ENCODE measurements around the gene NPIPA3.
"Not testable (repeated sequence)": the region's sequence is repeated elsewhere in the genome, so short reads cannot be mapped to it uniquely, and the experiment has no call there.

Gene NPIPA3

DNA sequence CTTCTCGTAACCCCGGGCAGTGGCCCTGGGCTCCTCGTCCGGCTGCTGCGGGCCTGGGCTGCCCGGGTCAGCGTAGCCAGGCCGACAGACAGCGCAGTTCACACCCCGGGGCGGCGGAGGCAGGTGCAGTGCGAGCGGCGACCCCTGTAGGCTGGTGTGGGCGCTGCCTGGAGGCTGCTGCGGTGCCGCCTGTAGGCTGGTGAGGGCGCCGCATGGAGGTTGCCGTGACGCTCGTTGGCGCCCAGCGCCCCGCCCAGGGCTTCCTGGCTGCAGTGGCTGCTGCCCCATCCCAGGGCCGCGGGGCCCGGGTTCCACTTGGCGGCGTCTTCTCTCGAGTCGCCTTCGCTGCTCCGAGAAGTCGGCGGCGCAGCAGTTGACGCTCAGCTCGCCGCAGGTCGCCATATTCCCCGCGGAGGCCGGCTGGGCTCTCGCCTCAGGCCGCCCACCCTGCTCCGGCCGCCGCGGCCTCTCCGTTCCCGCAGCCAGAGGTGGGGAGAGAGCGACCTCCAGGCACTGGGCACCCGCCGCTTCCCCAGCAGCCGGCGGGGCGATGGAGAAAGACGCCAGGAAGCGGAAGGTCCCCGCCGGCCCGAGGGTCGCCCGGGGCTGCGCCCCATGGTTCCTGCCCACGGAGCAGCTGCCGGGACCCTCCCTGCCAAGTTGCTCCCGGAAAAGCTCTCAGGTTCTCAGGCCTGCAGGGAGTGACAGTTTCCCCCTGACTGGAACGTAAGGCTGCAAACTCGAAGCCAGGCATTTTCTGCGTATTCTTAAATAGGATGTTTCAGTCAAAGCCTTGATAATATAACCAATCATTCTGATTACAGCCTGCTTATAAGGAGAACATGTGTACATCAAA, at the start of gene NPIPA3:
Gene NPIPA3, plus strand, starts transcription at position 256 of the 856 bp plus-strand sequence. CDS start 5,533 bp downstream, outside the sequence.
- not testable (repeated sequence) for DNase-seq

DNA sequence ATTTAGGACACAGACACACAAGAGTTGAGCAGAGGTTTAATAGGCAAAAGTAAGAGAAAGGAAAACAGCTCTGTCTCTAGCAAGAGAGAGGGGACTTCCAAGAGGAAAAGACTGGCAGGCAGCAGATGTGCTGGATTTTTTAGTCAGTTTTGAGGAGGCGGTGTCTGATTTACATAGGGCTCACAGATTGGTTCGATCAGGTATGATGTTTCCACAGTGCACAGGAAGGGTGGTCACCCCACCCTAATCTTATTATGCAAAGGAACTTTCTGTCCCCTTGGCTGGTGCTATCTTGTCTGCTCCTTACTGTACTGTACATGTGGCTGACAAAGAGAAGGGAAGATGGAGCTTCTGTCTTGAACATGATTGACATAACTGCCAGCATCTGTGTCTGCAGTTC, 45.1 kb upstream of the NPIPA3 start:
- DNase-seq: no peak

DNA sequence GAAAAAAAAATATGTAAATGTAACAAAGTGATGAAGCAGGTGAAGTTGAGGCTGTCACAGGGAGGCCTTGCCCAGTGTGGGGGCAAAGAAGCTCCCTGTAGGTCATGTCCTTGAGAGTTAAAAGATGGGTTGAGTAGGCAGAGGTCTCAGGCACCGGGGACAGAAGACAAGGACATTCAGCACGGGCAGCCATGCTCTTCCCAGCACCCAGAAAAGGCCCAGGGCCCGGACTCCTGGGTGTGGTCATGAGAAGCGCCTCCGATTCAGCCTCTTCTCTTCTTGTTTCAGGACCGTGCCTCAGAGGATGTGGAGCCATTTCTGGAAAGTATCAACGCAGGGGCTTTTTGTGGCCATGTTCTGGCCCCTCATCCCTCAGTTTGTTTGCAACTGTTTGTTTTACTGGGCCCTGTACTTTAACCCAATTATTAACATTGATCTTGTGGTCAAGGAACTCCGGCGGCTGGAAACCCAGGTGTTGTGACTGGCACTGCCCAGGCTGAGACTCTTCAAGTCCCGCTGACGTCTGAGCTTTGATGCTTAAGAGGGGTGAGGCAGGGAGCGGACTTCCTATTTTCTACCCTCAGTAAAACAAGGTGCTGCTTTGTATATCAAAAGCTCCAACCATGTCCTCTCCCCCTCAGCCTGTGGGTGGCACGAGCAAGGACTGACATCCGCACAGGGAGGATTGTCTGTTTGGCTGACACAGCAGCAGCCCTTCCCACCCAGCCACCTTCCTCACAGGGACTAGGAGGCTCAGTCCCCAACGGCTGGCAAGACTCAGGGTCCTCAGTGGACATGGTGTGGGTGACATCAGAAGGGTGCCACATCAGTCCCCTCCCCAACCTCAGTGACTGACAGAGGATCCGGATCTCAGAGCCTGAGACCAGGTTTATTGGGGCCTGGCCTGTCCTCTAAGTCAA, 35.6 kb upstream of the NPIPA3 start:
- no peak for DNase-seq

DNA sequence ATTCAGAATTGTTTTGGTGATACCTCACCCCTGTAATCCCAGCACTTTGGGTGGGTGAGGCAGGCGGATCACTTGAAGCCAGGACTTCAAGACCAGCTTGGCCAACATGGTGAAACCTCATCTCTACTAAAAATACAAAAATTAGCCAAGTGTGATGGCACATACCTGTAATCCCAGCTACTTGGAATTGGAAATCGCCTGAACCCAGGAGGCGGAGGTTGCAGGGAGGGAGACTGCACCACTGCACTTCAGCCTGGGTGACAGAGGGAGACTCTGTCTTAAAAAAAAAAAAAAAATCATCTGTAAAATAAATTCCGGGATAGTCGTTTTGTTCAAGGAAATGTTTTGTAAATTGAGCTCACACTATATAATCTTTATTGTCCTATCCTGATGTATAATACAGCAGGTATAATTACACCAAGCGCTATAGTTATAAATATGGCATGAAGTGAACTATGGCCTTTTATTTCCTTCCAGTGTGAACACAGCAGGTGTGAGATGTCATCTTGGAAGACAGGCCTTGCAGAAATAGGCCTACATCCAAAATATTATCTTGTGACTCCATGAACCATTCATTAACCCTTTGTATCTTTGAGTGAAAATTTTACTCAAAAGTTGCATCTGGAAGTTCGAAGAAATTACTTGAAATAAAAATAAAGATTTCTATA, 34.5 kb upstream of the NPIPA3 start:
- DNase-seq: no peak

DNA sequence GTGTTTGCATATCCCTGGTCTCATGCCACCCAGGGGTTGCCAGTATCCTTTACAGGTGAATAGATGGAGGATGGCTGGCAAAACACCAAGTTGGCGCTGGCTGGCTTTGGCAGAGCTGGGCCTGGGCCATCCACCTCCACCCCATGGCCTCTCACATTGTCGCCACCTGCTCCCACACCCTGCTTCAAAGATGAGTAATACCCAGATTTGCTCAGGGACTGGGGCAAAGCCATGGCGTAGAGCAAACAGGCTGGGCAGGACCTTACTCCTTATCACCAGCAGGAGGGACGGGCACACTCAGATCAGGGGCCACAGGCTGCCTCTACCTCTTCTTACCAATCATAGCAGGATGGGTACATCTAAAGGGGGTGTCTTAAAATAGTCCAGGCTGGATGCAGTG, 33.4 kb upstream of the NPIPA3 start:
- DNase-seq: no peak

DNA sequence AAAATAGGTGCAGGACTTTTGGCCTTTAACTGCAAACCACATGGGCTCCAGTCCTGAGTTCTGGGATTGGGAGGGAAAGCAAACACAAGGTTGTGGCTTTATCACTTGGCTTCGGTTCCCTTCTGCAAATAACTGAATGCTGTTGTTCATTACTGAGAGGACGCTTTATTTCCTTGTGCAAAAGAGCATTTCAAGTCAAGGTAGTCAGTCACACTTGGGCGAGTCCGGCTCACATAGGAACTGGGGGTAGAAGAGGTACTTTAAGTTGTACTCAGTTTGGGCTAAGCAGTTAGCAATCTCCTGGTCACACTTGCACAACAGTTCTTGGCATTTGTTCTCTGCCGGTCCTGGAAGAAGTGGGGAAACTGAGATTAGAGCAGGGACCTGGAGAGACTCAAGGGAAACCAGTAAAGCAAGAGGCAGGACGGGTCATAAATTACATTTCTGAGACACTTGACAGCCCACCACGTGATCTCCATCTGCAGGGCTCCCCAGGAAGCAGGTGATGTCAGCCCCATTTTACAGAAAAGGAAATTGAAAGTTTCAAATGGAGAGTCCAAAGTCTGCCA, 30.7 kb upstream of the NPIPA3 start:
- DNase-seq: no peak

DNA sequence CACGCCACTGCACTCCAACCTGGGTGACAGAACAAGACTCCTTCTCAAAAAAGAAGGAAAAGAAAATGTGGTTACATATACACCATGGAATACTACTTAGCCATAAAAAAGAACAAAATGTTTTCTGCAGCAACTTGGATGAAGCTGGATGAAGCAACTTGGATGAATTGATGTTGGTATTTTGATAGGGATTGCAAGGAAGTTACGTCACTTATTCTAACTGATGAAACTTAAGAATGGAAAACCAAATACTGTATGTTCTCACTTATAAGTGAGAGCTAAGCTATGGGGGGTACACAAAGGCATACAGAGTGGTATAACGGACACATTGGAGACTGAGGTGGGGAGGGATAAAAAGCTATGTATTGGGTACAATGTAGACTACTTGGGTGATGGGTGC, 26.6 kb upstream of the NPIPA3 start:
- no peak for DNase-seq

DNA sequence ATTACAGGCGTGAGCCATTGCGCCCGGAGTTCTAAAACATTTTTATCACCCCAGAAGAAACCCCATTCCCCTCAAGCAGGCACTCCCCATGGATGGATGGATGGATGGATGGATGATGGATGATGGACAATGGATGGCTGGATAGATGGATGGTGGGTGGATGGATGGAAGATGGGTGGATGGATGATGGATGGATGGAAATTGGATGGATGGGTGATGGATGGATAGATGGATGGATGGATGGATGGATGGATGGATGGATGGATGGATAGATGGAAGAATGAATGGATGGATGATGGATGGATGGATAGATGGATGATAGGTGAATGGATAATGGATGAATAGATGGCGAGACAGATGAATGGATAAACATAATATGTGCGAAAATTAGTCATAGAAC, 25.6 kb upstream of the NPIPA3 start:
- DNase-seq: no peak

DNA sequence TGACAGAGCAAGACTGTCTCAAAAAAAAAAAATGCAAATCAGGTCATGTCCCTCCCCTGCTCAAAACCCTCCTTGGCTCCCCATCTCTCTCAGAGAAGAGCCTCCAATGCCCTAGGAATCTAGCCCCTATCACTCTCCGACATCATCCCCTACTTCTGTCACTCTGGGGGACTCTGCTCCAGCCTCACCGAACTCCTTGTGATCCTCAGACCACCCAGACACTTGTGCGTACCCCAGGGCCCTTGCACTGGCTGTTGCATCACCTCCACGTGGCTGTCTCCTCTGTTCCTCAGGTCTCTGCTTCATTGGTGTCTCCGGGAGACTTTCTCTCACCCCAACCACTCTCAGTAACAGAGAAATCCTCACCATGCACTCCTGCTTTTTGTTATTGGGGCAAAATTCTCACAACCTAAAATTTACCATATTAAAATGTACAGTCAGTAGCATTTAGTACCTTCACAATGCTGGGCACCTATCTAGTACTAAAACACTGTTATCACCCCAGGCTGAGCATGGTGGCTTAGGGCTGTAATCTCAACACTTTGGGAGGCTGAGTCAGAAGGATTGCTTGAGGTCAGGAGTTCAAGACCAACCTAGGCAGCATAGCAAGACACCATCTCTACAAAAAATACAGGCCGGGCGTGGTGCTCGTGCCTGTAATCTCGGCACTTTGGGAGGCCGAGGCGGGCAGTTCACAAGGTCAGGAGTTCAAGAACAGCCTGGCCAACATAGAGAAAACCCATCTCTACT, 24.3 kb upstream of the NPIPA3 start:
- DNase-seq: no peak

DNA sequence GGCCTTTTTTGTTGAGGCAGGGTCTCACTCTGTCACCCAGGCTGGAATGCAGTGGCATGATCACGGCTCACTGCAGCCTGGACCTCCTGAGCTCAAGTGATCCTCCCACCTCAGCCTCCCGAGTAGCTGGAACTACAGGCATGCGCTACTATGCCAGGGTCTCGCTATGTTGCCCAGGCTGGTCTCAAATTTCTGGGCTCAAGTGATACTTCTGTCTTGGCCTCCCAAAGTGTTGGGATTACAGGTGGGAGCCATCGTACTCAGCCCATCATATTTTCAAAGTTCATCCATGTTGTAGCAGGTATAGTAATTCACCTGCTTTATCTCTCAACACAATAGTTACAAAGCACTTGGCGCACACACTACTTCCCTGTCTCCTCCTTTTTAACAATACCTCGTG, 22.8 kb upstream of the NPIPA3 start:
- not testable (repeated sequence) for DNase-seq

DNA sequence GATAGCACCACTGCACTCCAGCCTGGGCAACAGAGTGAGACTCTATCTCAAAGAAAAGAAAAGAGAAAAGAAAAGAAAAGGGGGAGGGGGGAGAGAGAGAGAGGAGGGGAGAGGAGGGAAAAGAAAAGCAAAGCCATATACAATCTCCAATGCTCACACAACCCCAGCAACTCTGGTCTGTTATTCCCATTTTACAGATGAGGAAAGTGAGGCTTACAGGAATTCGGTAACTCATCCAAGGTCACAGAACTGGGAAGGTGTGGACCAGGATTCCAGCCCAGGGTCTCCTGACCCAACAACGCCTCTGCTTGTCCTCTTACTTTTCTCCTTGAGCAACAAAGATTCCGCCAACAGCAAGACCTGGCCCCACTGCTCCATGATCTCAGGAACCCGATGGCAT, 22.1 kb upstream of the NPIPA3 start:
- DNase-seq: no peak

DNA sequence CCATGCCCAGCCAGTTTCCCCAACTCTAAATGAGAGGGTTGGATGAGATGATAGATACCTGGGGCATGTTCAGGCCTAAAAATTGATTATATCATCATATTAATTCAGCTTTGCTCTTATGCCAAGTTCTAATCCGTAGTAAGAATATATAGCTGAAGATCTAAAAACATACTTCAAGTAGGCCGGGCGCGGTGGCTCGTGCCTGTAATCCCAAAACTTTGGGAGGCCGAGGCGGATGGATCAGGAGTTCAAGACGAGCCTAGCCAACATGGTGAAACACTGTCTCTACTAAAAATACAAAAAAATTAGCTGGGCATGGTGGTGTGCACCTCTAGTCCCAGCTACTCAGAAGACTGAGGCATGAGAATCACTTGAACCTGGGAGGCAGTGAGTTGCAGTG, 21.1 kb upstream of the NPIPA3 start:
- DNase-seq: no peak

DNA sequence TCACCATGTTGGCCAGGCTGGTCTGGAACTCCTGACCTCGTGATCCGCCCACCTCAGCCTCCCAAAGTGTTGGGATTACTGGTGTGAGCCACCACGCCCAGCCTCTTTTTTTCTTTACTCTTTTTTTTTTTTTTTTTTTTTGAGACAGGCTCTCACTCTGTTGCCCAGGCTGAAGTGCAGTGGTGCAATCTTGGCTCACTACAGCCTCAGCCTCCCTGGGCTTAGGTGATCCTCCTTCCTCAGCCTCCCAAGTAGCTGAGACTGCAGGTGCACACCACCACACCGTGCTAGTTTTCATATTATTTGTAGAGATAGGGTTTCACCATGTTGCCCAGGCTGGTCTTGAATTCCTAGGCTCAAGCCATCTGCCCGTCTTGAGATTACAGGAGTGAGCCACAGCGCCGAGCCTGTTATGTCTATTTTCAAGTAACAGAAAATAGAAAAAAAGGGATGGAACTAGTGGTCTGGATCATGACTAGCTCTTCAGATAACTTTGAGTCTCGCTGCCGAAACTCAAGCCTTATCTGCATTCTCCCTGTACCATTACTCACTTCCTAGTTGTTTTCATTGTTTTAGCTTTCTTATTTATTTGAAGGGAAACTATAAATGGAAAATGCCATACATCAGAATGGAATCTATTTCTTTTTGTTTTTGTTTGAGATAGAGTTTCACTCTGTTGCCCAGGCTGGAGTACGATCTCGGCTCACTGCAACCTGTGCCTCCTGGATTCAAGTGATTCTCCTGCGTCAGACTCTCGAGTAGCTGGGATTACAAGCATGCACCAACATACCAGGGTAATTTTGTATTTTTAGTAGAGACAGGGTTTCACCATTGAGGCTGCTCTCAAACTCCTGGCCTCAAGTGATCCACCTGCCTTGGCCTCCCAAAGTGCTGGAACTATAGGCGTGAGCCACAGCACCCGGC, 17.1 kb upstream of the NPIPA3 start:
- not testable (repeated sequence) for DNase-seq

DNA sequence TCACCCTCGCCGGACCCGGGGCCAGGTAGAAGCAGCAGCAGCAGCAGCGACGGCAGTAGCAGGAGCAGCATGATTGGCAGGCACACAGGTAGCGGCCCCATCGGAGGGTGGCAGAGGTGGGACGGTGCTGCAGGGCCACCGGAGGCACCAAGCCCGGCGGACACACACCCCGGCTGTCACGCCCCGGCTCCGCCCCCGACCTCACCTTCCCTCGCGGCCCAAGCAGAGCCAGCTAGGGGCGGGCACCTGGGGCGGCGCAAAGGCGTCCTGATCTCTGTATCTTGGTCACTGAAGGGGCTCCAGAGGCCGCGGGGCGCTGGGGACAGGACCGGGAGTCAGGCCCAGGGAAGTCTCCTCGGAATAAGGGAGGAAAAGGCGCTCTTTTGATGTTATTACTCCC, 9.1 kb upstream of the NPIPA3 start, which contains the start of gene PLA2G10:
Gene PLA2G10, minus strand, starts transcription at position 180 of the 400 bp plus-strand sequence. Its CDS starts 79 bp downstream, at position 101.
- not testable (repeated sequence) for DNase-seq

DNA sequence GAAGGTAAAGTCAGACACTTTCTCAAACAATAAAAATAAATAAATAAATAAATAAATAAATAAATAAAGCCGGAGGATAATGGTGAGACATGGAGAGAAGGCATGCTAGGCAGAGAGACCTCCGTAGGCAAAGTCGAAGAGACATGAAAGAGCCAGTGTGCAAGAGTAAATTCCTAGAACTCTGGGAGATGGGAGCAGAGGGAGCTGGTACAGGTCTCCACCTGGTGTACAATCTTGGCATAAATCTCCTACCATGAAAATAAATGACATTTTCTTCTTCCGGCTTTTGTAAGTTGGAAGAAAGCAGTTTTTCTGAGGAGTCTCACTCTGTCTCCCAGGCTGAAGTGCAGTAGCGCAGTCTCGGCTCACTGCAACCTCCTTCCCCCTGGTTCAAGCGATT, 1.4 kb upstream of the NPIPA3 start:
- DNase-seq: not testable (repeated sequence)

DNA sequence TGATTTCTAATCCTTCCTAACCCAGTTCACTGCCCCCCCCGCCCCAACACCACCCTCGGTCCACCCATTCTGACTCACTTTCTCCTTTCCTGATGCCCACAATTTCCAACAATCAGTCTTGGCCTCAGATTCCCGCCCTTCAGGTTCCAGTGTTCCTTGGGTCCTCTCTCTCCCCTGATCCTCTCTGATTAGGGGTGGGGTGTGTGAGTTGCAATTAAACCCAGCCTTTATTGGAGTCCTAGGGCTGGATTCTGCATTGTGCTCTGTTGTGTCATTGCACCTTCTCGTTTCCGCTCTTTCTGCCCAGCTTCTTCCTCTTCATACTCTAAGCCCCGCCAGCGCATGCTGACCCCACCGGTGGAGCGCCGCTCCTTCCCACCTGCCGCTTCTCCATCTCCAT, 539 bp upstream of the NPIPA3 start:
- DNase-seq: not testable (repeated sequence)

DNA sequence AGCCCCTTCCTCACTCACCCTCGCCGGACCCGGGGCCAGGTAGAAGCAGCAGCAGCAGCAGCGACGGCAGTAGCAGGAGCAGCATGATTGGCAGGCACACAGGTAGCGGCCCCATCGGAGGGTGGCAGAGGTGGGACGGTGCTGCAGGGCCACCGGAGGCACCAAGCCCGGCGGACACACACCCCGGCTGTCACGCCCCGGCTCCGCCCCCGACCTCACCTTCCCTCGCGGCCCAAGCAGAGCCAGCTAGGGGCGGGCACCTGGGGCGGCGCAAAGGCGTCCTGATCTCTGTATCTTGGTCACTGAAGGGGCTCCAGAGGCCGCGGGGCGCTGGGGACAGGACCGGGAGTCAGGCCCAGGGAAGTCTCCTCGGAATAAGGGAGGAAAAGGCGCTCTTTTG, 30.0 kb downstream of the NPIPA3 start:
- DNase-seq: not testable (repeated sequence)

DNA sequence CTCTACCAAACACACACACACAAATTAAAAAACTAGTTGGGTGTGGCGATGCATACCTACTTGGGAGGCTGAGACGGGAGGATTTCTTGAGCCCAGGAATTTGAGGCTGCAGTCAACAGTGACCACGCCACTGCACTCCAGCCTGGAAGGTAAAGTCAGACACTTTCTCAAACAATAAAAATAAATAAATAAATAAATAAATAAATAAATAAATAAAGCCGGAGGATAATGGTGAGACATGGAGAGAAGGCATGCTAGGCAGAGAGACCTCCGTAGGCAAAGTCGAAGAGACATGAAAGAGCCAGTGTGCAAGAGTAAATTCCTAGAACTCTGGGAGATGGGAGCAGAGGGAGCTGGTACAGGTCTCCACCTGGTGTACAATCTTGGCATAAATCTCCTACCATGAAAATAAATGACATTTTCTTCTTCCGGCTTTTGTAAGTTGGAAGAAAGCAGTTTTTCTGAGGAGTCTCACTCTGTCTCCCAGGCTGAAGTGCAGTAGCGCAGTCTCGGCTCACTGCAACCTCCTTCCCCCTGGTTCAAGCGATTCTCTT, 37.7 kb downstream of the NPIPA3 start:
- not testable (repeated sequence) for DNase-seq

DNA sequence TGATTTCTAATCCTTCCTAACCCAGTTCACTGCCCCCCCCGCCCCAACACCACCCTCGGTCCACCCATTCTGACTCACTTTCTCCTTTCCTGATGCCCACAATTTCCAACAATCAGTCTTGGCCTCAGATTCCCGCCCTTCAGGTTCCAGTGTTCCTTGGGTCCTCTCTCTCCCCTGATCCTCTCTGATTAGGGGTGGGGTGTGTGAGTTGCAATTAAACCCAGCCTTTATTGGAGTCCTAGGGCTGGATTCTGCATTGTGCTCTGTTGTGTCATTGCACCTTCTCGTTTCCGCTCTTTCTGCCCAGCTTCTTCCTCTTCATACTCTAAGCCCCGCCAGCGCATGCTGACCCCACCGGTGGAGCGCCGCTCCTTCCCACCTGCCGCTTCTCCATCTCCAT, 38.6 kb downstream of the NPIPA3 start:
- not testable (repeated sequence) for DNase-seq
